ENCODE measurements around the gene CD44. TPM values are rescaled to one million over a fixed set of nuclear protein-coding genes. Genes with fewer than 3 reads are reported as not detected.
A peak's percentile ranks its signal among the peaks of the same experiment; 100 is the strongest.
"Not testable (repeated sequence)": the region's sequence is repeated elsewhere in the genome, so short reads cannot be mapped to it uniquely, and the experiment has no call there.

Gene CD44
- total RNA-seq, 2 experiments from 2014 or later: 518 to 534 TPM

DNA sequence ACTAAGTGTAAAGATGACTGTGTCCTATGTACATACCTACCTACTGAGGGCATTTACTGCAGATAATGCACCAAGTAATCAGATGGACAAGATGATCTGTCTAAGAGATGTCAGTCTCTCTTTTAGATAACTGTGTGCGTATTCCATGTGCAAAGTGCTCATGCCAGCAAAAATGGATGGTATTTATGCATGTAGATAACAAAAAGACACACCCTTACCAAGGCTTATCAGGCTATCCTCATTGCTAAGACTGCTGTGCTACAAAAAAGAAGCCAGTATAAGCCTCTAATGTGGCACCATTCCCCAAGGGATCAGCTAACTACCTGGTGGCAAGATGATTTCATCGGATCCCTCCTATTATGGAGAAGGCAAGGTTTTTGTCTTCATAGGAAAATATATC is 34.3 kb upstream of the CD44 start:
- peaks cover 33% of the 10 kb centered on the region for H3K4me1 Mint-ChIP-seq
- no peak for DNase-seq
- POLR2A ChIA-PET: no interaction called here
- no peak overlapping the region for H3K27ac Mint-ChIP-seq
- CTCF ChIA-PET: no interaction called here
- peaks cover 19% of the 10 kb centered on the region for H3K9me3 Mint-ChIP-seq
- H3K27me3 Mint-ChIP-seq: no peaks in the 10 kb centered on the region
- H3K36me3 Mint-ChIP-seq (ENCODE audit: low read depth): peaks cover 7% of the 10 kb centered on the region
- H3K4me3 Mint-ChIP-seq: no peak overlapping the region

DNA sequence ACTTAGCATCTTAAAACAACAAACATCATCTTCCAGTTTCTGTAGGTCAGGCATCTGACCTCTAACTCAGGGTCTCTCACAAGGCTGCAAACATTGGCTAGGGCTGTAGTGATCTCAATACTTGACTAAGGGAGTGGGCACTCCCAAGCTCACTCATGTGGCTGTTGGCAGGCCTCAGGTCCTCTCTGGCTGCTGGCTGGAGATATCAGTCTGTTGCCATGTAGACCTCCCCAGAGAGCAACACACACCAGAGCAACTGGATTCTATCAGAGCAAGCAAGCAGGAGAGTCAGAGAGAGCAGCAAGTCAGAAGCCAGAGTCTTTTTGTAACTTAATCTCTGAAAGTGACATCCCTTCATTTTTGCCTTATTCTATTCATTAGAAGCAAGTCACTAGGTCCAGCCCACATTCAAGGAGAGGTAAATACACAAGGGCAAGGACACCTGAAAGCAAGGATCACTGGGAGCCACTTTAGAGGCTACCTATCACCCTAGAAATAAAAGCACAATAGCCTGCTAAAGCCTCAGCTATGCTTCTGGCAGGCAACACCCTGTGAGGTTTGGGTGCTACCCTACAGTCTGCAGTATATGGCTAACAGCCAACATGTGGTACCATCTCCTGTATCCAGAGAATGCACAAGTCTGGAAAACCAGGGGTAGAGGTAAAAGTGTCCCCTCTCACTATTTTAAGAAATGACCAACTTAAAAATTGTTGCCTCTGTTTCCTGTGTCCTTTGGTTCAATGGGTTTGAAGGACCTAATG is 33.5 kb upstream of the CD44 start:
- Mint-ChIP-seq H3K36me3 (ENCODE audit: low read depth) (peaks cover 7% of the 10 kb centered on the region), H3K9me3 (peaks cover 19% of the 10 kb centered on the region), H3K4me3 (no peak overlapping the region), H3K4me1 (peaks cover 38% of the 10 kb centered on the region), H3K27me3 (no peaks in the 10 kb centered on the region), H3K27ac (no peak overlapping the region)
- ChIA-PET POLR2A (no interaction called here), CTCF (interaction anchor here (0.6 kb wide), 1 partner anchor 1385 kb away, joined by 4 read pairs; no protein-coding TSS in a partner anchor)
- DNase-seq: no peak

DNA sequence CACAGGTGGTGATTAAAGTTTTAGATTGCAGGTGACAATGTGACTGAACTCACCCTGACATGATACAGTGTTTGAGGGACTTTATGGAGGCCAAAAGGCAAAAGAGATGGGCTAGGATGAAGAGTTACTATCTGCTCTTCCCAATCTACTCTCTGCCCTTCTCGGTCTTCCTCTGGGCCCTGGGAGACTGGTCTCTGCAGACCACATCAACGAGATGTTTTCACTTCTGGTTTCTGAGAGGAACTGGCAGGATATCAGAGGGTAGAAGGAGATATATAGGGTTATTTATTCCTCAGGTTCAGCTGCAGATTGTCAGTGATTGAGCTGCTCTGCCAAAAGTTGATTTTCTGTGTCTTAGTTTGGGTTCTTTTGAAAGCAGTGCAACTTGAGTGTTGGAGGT is 32.4 kb upstream of the CD44 start:
- Mint-ChIP-seq H3K36me3 (ENCODE audit: low read depth) (peaks cover 11% of the 10 kb centered on the region), H3K9me3 (peaks cover 16% of the 10 kb centered on the region), H3K4me3 (no peak overlapping the region), H3K27me3 (no peaks in the 10 kb centered on the region), H3K27ac (peak overlapping the region; percentile 71), H3K4me1 (peaks cover 49% of the 10 kb centered on the region)
- DNase-seq: no peak
- ChIA-PET POLR2A (no interaction called here), CTCF (no interaction called here)

DNA sequence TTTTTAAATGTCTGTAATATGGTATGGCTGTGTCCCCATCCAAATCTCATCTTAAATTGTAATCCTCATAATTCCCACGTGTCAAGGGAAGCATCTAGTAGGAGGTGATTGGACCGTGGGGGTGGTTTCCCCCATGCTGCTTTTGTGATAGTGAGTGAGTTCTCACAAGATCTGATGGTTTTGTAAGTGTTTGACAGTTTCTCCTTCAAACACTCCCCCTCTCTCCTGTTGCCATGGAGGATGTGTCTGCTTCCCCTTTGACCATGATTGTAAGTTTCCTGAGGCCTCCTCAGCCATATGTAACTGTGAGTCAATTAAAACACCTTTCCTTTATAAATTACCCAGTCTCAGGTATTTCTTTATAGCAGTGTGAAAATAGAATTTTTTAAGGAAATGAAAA is 31.1 kb upstream of the CD44 start:
- Mint-ChIP-seq H3K9me3 (peaks cover 9% of the 10 kb centered on the region), H3K4me1 (peaks cover 57% of the 10 kb centered on the region)

DNA sequence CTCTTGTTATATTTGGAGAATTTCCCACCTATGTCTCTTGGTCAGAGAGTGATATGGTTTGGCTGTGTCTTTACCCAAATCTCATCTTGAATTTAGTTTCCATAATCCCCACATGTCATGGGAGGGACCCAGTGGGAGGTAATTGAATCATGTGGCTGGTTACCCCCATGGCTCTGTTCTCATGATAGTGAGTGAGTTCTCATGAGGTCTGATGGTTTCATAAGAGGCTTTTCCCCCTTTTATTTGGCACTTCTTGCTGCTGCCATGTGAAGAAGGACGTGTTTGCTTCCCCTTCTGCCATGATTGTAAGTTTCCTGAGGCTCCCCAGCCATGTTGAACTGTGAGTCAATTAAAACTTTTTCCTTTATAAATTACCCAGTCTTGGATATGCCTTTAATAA is 30.6 kb upstream of the CD44 start:
- H3K9me3 Mint-ChIP-seq, CTCF ChIA-PET, DNase-seq, POLR2A ChIA-PET, H3K27me3 Mint-ChIP-seq, H3K4me3 Mint-ChIP-seq, H3K27ac Mint-ChIP-seq: not testable (repeated sequence)
- Mint-ChIP-seq H3K4me1 (peaks cover 57% of the 10 kb centered on the region), H3K36me3 (ENCODE audit: low read depth) (peaks cover 13% of the 10 kb centered on the region)

More for the DNA sequence above, 31.1 kb upstream of the CD44 start:
- ChIA-PET CTCF (interaction anchor here (1.0 kb wide), 1 partner anchor 22 kb away, joined by 3 read pairs; no protein-coding TSS in a partner anchor), POLR2A (no interaction called here)
- peaks cover 13% of the 10 kb centered on the region for H3K36me3 Mint-ChIP-seq (ENCODE audit: low read depth)
- H3K27me3 Mint-ChIP-seq: peaks cover 5% of the 10 kb centered on the region
- H3K27ac Mint-ChIP-seq: no peak overlapping the region
- H3K4me3 Mint-ChIP-seq: no peak overlapping the region
- no peak for DNase-seq

DNA sequence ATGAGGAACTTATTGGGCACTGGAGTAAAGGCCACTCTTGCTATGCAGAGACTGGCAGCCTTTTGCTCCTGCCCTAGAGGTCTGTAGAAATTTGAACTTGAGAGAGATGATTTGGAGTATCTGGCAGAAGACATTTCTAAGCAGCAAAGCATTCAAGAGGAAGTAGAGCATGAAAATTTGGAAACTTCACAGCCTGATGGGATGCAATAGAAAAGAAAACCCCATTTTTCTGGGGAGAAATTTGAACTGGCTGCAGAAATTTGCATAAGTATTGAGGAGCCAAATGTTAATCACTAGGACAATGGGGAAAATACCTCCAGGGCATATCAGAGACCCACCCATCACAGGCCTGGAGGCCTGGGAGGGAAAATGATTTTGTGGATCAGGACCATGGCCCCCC is 29.9 kb upstream of the CD44 start:
- no peak for DNase-seq
- H3K27me3 Mint-ChIP-seq: peaks cover 5% of the 10 kb centered on the region
- peaks cover 13% of the 10 kb centered on the region for H3K36me3 Mint-ChIP-seq (ENCODE audit: low read depth)
- peaks cover 9% of the 10 kb centered on the region for H3K9me3 Mint-ChIP-seq
- ChIA-PET CTCF (no interaction called here), POLR2A (no interaction called here)
- H3K4me3 Mint-ChIP-seq: no peak overlapping the region
- H3K27ac Mint-ChIP-seq: no peak overlapping the region
- peaks cover 57% of the 10 kb centered on the region for H3K4me1 Mint-ChIP-seq

DNA sequence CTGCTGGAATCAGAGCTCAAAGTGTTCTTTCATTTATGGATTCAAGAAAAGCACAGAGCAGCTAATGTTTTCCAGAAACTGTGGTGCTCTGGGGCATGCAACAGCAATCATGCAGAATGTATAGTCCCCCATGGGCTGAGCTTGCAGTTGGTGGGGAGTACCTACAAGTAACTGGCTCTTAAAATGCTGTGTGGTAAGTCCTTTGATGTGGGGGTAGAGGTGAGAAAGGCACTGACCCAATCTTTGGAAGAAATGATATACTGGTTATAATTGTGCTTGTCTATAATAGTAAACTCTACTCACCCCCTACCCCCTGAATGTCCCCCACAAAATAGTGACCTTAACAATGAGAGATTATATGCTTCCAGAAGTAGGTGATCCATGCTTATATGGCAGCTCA is 29.1 kb upstream of the CD44 start:
- Mint-ChIP-seq H3K27me3 (peaks cover 7% of the 10 kb centered on the region), H3K9me3 (peaks cover 9% of the 10 kb centered on the region), H3K4me3 (no peak overlapping the region), H3K4me1 (peaks cover 57% of the 10 kb centered on the region), H3K36me3 (ENCODE audit: low read depth) (peaks cover 13% of the 10 kb centered on the region), H3K27ac (no peak overlapping the region)
- no peak for DNase-seq
- ChIA-PET POLR2A (no interaction called here), CTCF (no interaction called here)

DNA sequence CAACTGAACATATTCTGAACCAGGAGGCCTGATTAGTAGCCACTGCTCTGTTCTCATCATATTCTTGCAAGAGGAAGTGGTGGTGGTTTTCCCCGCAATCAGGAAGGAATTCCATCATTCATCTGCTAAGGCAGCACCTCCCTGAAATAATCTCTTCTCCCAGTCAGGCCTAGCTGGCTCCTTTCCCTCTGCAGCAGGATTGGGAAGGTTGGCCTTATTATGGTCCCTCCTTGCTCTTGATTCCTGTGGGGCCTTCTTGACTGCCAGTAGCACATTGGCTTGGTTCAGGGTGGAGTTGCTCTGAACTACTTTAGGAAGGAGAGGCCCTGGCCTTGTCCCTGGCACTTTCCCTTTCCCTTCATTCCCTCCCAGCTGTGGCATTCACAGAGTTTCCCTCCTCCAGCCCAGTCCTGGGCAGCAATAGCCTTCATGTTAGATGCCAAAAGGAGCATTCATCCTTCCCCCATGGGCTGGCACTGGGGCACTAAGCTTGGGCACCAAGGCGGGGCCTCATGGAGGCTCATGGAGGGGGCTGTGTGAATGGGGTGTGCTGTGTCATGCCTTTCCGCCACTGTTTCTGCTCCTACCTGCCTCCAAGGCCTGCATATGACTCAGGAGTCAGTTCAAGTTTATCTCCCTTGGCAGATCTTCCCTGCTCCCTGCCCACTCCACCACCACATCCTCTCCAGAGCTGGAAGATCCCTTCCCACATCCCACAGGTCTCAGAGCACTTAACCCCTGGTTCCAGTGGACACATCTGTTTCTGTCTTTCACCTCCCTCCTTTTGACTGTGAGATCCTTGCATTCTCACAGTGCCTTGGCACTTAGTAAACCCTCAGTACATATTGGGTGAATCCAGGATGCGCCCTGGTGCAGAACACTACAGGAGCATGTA is 27.6 kb upstream of the CD44 start:
- ChIA-PET POLR2A (no interaction called here), CTCF (no interaction called here)
- no peak overlapping the region for H3K27ac Mint-ChIP-seq
- H3K36me3 Mint-ChIP-seq (ENCODE audit: low read depth): peaks cover 13% of the 10 kb centered on the region
- H3K9me3 Mint-ChIP-seq: peaks cover 9% of the 10 kb centered on the region
- H3K27me3 Mint-ChIP-seq: peaks cover 8% of the 10 kb centered on the region
- no peak for DNase-seq
- peaks cover 46% of the 10 kb centered on the region for H3K4me1 Mint-ChIP-seq
- no peak overlapping the region for H3K4me3 Mint-ChIP-seq

DNA sequence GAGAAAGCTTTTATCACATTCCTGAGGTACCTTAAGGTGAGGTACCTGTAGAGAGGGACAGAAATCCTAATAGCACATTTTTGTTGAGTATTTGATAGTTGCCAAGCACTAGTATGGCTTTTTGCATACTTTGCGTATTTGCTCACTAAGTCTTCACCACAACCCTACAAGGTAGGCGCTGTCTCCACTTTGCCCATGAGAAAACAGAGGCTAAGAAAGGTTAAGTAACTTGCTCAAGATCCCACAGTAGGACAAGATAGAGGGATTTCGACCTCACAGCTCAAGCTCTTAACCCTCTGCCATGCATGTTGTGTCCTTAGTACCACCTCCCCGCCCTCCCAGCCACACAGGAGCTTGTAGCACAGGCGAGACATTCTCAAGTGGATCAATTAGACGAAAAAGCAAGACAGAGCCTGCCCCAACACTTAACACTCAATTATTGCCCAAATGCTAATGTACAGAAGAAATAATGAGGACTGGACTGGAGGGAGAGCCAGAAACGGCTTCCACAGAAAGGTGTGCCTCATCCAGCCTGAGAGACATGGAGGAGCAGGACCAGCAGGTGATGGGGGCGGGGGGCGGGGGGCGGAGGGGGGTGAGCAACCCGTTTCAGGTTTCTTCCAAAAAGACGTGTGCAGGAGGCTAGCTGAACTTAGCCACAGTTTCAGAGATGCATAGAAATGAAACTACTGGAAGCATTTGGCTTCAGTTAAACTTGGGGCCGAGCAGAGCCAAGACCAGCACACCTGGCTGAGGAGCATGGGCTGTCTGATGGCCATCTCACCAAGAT is 26.7 kb upstream of the CD44 start:
- DNase-seq: no peak
- Mint-ChIP-seq H3K36me3 (ENCODE audit: low read depth) (peaks cover 13% of the 10 kb centered on the region), H3K9me3 (peaks cover 9% of the 10 kb centered on the region), H3K27ac (peak overlapping the region; percentile 50), H3K27me3 (peaks cover 8% of the 10 kb centered on the region), H3K4me3 (no peak overlapping the region), H3K4me1 (peaks cover 38% of the 10 kb centered on the region)
- POLR2A ChIA-PET: no interaction called here
- CTCF ChIA-PET: no interaction called here

DNA sequence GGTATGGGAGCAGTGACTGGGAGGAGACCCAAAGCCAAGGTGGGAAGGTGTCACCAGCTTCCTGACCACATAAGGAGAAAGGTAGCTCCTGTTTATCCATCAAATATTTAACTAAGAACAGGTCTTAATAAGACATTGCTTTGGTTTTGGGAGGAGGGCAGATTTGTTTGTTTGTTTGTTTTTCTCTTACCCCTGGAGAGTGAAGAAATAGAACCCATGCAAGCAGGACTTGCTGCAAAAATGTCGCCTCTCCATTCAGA is 26.2 kb upstream of the CD44 start:
- H3K9me3 Mint-ChIP-seq: peaks cover 6% of the 10 kb centered on the region
- ChIA-PET POLR2A (no interaction called here), CTCF (interaction anchor here (1.0 kb wide), 1 partner anchor 17 kb away, joined by 4 read pairs; no protein-coding TSS in a partner anchor)
- peaks cover 8% of the 10 kb centered on the region for H3K27me3 Mint-ChIP-seq
- DNase-seq: no peak
- H3K36me3 Mint-ChIP-seq (ENCODE audit: low read depth): peaks cover 13% of the 10 kb centered on the region
- no peak overlapping the region for H3K27ac Mint-ChIP-seq
- H3K4me3 Mint-ChIP-seq: no peak overlapping the region
- H3K4me1 Mint-ChIP-seq: peaks cover 32% of the 10 kb centered on the region

DNA sequence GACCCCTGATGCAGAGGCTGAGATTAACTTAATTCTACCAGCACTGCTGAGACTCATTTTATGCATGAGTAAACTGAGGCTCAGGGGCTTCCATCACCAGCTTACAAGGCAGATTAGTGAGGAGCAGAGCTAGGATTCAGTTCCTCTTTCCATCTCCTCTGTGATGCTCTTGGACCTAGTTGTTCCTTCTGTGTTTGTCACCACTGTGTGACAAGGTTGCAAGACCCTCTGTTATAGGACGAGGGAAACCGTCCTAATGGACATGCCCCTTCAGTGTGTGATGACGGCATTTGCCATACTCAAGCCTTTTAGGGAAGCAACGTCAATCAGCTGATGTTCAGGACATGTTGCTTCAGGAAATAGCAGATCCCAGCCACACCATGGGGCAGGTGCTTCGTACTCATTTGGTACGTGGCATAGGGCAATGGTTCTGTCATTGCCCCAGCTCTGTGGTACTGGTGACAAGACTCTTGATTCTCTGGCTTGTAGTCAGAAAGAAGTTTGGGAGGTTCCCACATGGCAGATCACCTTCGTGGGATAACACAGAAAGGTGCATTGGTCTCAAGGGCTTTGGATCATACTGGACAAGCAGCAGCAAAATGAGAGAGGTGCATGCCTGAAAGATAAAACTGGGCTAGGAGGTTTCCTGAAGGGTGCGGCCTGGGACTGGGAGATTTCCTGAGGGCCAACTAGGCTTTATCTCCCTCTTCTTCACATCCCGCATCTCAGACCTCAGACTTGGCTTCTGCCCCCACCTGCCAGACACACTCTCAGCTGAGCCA is 23.9 kb upstream of the CD44 start:
- ChIA-PET CTCF (interaction anchor here (0.6 to 0.7 kb wide), 2 partner anchors 62 to 1245 kb away, joined by 3 to 4 read pairs; no protein-coding TSS in a partner anchor), POLR2A (no interaction called here)
- no peak for DNase-seq
- Mint-ChIP-seq H3K9me3 (no peaks in the 10 kb centered on the region), H3K36me3 (ENCODE audit: low read depth) (peaks cover 13% of the 10 kb centered on the region), H3K4me1 (peaks cover 32% of the 10 kb centered on the region), H3K4me3 (no peak overlapping the region), H3K27me3 (peaks cover 17% of the 10 kb centered on the region), H3K27ac (no peak overlapping the region)

DNA sequence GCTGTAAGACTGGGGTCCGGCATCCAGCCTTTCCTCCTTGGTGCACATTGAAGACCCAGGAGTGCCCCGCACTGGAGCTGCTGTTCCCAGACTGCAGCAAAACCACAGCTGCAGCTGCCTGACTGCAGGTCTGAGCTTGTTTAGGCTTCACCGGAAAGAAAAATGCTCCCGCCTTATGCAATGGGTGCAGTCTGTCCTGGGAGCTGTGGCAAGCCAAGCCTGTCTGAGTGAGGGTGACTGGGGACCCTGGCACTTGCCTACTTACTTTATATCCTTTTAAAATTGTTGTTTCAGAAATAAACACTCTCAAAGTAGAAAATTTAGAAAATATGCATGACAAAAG is 23.3 kb upstream of the CD44 start:
- Mint-ChIP-seq H3K27ac (no peak overlapping the region), H3K9me3 (no peaks in the 10 kb centered on the region), H3K4me1 (peaks cover 28% of the 10 kb centered on the region), H3K27me3 (peaks cover 17% of the 10 kb centered on the region), H3K36me3 (ENCODE audit: low read depth) (peaks cover 15% of the 10 kb centered on the region), H3K4me3 (no peak overlapping the region)
- DNase-seq: no peak
- CTCF ChIA-PET: interaction anchor here (0.6 kb wide), 1 partner anchor 1246 kb away, joined by 4 read pairs; no protein-coding TSS in a partner anchor
- POLR2A ChIA-PET: no interaction called here

Data from activated CD4-positive, alpha-beta T cell treated with anti-CD3 and anti-CD28 coated beads, Interleukin-2, amount 10 ng/mL, durations not matched to agents 7 days and 5 days (primary cell).